ENCODE measurements around the gene SLX1A. TPM values are rescaled to one million over a fixed set of nuclear protein-coding genes. Genes with fewer than 3 reads are reported as not detected.

The SLX1A gene
- total and polyA plus RNA-seq, 10 of the 15 experiments (the other 5 are each of a cell fraction or from before 2014, with no cell fraction given): 2.5 to 123 (median 28.9) TPM

- RAD21 ChIA-PET (ENCODE audit: unreplicated experiment): no interaction called here
- no TSS peak for BruUV-seq (replicated peaks)
Measured at GRCh38 chr16:30179195-30179594, 14.5 kb upstream of the SLX1A start.

GRCh38 chr16:30179931-30180330 lies 13.7 kb upstream of the SLX1A start:
- no peak for TF ChIP-seq CREM (IDR thresholded peaks at IDR 0.05; ENCODE audit: low read depth)
- TF ChIP-seq IKZF2 (IDR thresholded peaks at IDR 0.05): no peak
- TF ChIP-seq RAD21 (IDR thresholded peaks at IDR 0.05; ENCODE audit: insufficient read depth, low read depth, low read length): no peak
- no peak for TF ChIP-seq FOXM1 (IDR thresholded peaks at IDR 0.05; ENCODE audit: low read depth, low read length)
- no peak for TF ChIP-seq BMI1 (IDR thresholded peaks at IDR 0.05; ENCODE audit: borderline replicate concordance)
- H4K20me1 ChIP-seq (ENCODE audit: control insufficient read depth, insufficient read depth): no peaks in the 10 kb centered on the region
- peaks cover 6% of the 10 kb centered on the region for H3K4me1 ChIP-seq (ENCODE audit: control insufficient read depth, insufficient read depth, low read length)
- in situ Hi-C loops (cut with MboI): loop anchor here (10.0 kb wide), 2 partner anchors 455 to 515 kb away; partner anchors contain the start of gene SRCAP
- H3K36me3 ChIP-seq (ENCODE audit: control insufficient read depth in 2 of 2, insufficient read depth in 2 of 2, low read length in 1 of 2): no peaks in the 10 kb centered on the region
- WGBS (ENCODE audit: insufficient coverage, insufficient replicate concordance, low lambda C conversion rate, missing lambda C conversion rate): 88% methylated on average over 9 of the region's 9 CpGs
- ATAC-seq: no peak
- ChIA-PET SMC1A (ENCODE audit: uncharacterized antibody, unreplicated experiment) (no interaction called here), POLR2A (interaction anchor here (0.5 to 0.8 kb wide), 5 partner anchors 64 to 701 kb away, joined by 3 to 8 read pairs (median 4); no protein-coding TSS in a partner anchor), RAD21 (ENCODE audit: unreplicated experiment) (interaction anchor here (0.6 kb wide), 1 partner anchor 189 kb away, joined by 5 read pairs; no protein-coding TSS in a partner anchor), CTCF (no interaction called here)
- H3K27ac ChIP-seq (ENCODE audit: control insufficient read depth, insufficient read depth): no peak overlapping the region
- H3K4me2 ChIP-seq (ENCODE audit: control insufficient read depth, insufficient read depth): no peak overlapping the region
- DNase-seq (ENCODE audit: low read depth, low spot score): no peak
- FAIRE-seq: no peak
- H3K79me2 ChIP-seq (ENCODE audit: control insufficient read depth, insufficient read depth, low read length): peaks cover 20% of the 10 kb centered on the region
- no peaks in the 10 kb centered on the region for H3K9me3 ChIP-seq (replicated peaks; ENCODE audit: control insufficient read depth, insufficient read depth, low read length)
- no peak overlapping the region for H3K4me3 ChIP-seq
- no peak overlapping the region for H2AFZ ChIP-seq (ENCODE audit: control insufficient read depth, low read depth, low read length)
- BruUV-seq (replicated peaks): no TSS peak
- no peaks in the 10 kb centered on the region for H3K27me3 ChIP-seq (replicated peaks in 1 of 2; ENCODE audit: control insufficient read depth in 2 of 2, insufficient read depth in 2 of 2, low read length in 1 of 2)
- intact Hi-C loops (cut with micrococcal nuclease; ENCODE audit: unreplicated experiment): no loop called here
- H3K9ac ChIP-seq (ENCODE audit: control insufficient read depth, insufficient read depth, low read length): no peak overlapping the region

More at GRCh38 chr16:30179195-30179594, 14.5 kb upstream of the SLX1A start:
- Histone ChIP-seq H3K36me3 (ENCODE audit: control insufficient read depth in 2 of 2, insufficient read depth in 2 of 2, low read length in 1 of 2) (no peaks in the 10 kb centered on the region), H3K4me1 (ENCODE audit: control insufficient read depth, insufficient read depth, low read length) (peaks cover 6% of the 10 kb centered on the region), H3K4me2 (ENCODE audit: control insufficient read depth, insufficient read depth) (no peak overlapping the region), H3K4me3 (no peak overlapping the region), H2AFZ (ENCODE audit: control insufficient read depth, low read depth, low read length) (no peak overlapping the region), H4K20me1 (ENCODE audit: control insufficient read depth, insufficient read depth) (no peaks in the 10 kb centered on the region), H3K9me3 (replicated peaks; ENCODE audit: control insufficient read depth, insufficient read depth, low read length) (no peaks in the 10 kb centered on the region), H3K27ac (ENCODE audit: control insufficient read depth, insufficient read depth) (no peak overlapping the region), H3K27me3 (replicated peaks in 1 of 2; ENCODE audit: control insufficient read depth in 2 of 2, insufficient read depth in 2 of 2, low read length in 1 of 2) (no peaks in the 10 kb centered on the region), H3K9ac (ENCODE audit: control insufficient read depth, insufficient read depth, low read length) (no peak overlapping the region), H3K79me2 (ENCODE audit: control insufficient read depth, insufficient read depth, low read length) (peaks cover 13% of the 10 kb centered on the region)
- ChIA-PET SMC1A (ENCODE audit: uncharacterized antibody, unreplicated experiment) (no interaction called here), CTCF (interaction anchor here (1.2 kb wide), 1 partner anchor 87 kb away, joined by 4 read pairs; the partner anchor contains the start of gene TBX6), POLR2A (interaction anchor here (0.7 kb wide), 1 partner anchor 103 kb away, joined by 3 read pairs; no protein-coding TSS in a partner anchor)
- ATAC-seq (no peak), FAIRE-seq (no peak), DNase-seq (ENCODE audit: low read depth, low spot score) (no peak)
- in situ Hi-C loops (cut with MboI): no loop called here
- WGBS (ENCODE audit: insufficient coverage, insufficient replicate concordance, low lambda C conversion rate, missing lambda C conversion rate): 69% methylated on average over 4 of the region's 4 CpGs
- intact Hi-C loops (cut with micrococcal nuclease; ENCODE audit: unreplicated experiment): no loop called here
- TF ChIP-seq TCF12 (IDR thresholded peaks at IDR 0.05; ENCODE audit: low read depth, low read length): no peak
- TF ChIP-seq NR2C2 (IDR thresholded peaks at IDR 0.05; ENCODE audit: borderline replicate concordance, control insufficient read depth, insufficient read length, low read depth): no peak
- TF ChIP-seq MEF2A (IDR thresholded peaks at IDR 0.05; ENCODE audit: insufficient read depth, low read depth, low read length): no peak
- no peak for TF ChIP-seq BMI1 (IDR thresholded peaks at IDR 0.05; ENCODE audit: borderline replicate concordance)
- TF ChIP-seq NR2C1 (IDR thresholded peaks at IDR 0.05): no peak
- no peak for TF ChIP-seq MYC (IDR thresholded peaks at IDR 0.05; ENCODE audit: insufficient read depth, insufficient read length, insufficient replicate concordance, low read length, severe bottlenecking)

Data from GM12878 (cell line).